GM20431 (cell line): ENCODE measurements around the gene OSER1.
"Not testable (repeated sequence)": the region's sequence is repeated elsewhere in the genome, so short reads cannot be mapped to it uniquely, and the experiment has no call there.

ENCODE experiments used
- in situ Hi-C: fragments of 300-500 bp; cut with MseI, MboI; formaldehyde crosslinking; loops from one replicate; pipeline ENCODE4 v1.15.0; 2020; ENCODE audit warnings: low sequenced_read_pairs; ENCODE audit not compliant: unreplicated experiment

OSER1 gene

DNA sequence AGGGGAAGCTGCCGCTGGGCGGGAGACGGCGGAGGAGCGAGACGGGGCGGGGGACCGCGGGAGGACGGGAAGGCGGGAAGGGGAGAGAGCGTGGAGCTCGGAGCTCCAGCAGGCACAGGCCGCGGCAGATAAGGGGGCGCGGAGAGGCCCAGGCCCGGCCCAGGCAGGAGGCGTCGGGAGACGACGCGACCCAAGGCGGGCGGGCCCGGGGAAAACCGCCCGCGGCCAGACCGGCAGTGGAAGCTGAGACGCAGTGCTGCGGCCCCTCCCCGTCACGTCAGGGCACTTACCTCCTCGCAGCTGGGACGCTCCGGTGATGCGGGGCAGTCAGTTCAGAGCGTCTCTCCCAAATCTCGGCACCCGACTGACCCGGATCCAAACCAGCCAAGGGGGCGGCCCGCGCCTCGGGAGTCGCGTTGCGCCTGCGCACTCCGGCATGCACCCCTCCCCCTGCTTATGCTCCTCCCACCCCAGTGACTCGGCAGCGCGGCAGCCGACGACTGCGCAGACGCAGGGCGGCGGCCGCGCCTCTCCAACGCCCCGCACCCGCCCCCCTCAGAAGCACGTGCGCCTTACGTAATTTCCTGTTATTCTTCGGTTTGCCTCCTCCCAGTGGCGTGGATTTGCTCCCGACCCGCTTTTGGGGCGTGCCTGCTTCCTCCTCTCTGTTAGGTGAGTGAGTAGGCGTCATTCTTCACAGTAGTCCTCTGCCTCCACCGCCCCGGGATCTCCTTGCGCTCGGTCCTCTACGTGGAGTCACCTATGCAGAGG is at the start of gene OSER1:
Gene OSER1 (minus strand): TSS at position 366 of the 771 bp plus-strand sequence. CDS start 3,814 bp downstream, outside the sequence.
- in situ Hi-C loops = no loop called here

GRCh38 chr20:44258226-44258890 is 47.8 kb upstream of the OSER1 start:
- in situ Hi-C loops = no loop called here

DNA sequence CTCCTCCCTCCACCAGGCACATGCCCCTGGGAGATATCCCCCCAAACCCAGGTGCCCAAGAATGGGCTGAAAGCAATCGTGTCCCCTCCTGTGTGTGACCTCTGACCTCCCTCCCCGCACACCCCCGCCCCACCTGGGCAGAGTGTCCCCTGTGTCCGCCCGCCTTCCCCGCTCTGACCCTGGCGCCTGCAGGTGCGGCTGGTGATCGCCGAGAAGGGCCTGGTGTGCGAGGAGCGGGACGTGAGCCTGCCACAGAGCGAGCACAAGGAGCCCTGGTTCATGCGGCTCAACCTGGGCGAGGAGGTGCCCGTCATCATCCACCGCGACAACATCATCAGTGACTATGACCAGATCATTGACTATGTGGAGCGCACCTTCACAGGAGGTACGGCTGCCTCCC is 46.4 kb upstream of the OSER1 start:
- in situ Hi-C loops = no loop called here

- in situ Hi-C loops = no loop called here
Measured at GRCh38 chr20:44255942-44256341, 45.4 kb upstream of the OSER1 start.

GRCh38 chr20:44254073-44254472 is 43.5 kb upstream of the OSER1 start:
- in situ Hi-C loops = no loop called here

DNA sequence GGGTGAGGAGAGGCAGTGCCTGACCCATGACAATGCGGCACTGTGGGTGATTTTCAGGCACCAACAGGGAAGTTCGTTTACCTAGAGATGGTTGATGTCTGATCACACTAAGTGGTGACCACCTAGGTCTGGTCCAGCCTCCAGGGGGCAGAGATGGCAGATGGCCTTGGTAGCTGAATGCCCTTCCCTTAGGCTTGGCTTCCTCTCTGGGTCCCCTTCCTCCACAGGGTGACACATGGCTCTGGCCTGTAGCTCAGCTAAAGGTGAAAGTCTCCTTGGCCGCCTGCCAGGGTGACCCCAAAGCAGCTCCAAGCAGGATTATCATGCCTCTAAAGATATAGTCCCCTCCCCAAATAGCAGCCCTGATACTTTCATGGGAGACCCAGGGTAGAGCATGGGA is 43.0 kb upstream of the OSER1 start:
- in situ Hi-C loops = no loop called here

GRCh38 chr20:44251284-44251683 is 40.7 kb upstream of the OSER1 start:
- in situ Hi-C loops = no loop called here

GRCh38 chr20:44248410-44248759 is 37.8 kb upstream of the OSER1 start:
- in situ Hi-C loops = no loop called here

DNA sequence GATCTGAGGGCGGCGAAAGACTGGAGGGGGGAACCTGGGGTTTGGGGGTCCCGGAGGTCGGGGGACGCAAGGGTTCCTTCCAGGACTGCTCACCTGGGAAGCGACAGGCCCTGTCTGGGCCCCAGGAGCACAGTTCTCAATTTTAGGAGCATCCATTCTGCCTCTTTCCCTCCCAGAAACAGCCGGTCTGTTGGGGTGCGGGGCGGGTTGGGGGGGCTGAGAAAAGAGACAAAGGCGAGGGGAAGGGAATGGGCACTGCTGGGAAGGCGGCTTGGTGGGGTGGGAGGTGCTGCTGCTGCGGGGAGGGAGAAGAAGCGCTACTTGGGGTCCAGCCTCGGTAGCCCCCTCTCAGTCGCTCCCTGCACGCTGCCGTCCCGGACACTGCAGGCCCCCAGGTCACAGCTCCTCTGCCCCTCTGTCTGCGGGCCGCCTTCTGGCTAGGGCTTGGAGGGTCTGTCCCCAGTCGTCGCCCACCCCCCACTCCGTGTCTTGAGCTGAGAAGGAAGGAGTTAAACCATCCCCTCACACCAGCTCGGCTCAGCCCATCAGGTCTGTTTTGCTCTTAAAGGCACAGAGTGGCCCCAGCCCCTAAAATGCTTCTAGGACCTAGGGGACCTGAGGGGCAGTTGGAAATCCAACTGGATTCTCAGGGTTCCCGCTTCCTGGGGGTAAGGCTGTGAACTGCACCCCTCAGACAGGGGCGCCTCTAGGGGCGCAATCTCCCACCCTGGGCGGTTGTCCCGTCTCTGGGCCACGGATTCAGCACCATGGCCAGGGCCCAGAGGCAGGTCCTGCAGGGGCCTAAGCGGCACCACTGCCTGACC is 37.2 kb upstream of the OSER1 start:
- in situ Hi-C loops = no loop called here

- in situ Hi-C loops = no loop called here
Measured at GRCh38 chr20:44247131-44247571, 36.6 kb upstream of the OSER1 start, which contains the start of gene GDAP1L1. GDAP1L1 (plus strand) TSS chr20:44247308; CDS start chr20:44247335, 27 bp downstream.

DNA sequence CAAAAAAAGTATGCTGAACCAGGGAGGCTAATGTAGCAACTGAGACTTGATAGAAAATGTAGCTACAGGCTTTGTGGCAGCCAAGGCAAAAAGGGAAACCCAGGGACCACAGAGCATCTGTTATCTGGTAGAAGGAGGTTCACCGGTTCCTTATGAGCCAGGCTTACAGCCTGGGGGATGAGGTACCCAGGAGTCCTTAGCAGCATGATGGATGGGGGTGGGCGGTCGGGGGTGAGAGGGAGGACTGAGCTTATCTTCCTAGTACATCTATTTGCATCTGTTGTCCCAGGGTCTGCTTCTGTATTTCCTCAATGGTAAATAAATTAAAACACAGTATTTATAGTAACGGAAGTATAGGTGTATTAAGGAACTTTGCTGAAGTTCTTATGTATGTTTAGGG is 35.4 kb upstream of the OSER1 start:
- in situ Hi-C loops = no loop called here

DNA sequence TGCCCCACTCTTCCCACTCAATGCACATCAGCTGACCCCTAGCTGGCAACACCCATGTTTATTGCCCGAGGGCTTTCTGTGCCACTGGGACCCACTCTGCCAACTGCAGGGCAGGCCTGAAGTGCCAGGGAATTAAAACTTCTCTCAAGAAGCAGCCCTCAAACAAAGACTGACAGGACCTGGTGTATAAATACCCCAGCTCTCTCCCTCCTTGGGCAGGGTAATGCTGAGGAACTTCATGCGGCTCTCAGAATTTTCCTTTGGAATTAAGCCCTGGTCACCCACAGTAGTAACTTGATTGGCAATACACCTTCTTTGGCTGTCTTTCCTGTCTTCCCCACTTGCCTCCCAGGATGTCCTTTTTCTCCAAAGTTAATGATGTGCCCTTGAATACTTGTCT is 31.2 kb upstream of the OSER1 start:
- in situ Hi-C loops = no loop called here

DNA sequence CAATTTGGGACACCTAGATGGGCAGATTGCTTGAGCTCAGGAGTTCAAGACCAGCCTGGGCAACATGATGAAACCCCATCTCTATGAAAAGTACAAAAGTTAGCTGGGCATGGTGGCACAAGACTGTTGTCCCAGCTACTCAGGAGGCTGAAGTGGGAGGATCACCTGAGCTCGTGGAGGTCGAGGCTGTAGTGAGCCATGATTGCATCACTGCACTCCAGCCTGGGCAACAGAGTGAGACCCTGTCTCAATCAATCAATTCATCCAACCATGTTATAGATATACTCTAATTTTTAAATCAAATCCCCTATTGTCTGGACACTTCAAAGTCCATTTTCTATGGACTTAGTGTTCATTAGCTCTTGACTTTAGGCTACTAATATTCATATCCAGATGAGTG is 26.3 kb upstream of the OSER1 start:
- in situ Hi-C loops = not testable (repeated sequence)

- in situ Hi-C loops = no loop called here
Measured at GRCh38 chr20:44235702-44236101, 25.1 kb upstream of the OSER1 start.

- in situ Hi-C loops = no loop called here
Measured at GRCh38 chr20:44234566-44235317, 24.2 kb upstream of the OSER1 start.

DNA sequence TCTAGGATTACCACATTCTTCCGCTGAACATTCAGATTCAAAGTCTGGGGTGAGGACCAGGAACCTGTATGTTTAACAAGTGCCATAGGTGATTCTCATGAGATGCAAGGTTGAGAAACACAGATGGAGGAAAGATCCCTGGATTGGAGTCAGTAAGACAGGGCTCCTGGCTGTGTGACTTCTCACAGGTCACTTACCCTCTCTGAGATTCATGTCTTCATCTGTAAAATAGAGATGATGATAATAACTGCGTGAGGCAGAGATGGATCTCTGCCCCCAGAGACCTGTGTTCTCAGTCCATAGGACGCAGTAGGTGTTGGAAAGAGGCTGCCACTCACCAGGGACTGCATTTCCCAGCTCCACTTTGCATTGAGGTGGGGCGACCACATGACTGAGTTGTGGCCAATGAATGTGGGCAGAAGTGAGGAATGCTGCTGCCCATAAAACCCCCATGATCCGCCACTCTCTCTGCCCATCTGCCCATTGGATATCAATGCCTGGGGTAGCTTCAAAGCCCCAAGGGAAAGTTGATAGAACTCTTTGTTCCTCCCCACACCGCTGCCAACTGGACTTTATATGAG is 23.0 kb upstream of the OSER1 start:
- in situ Hi-C loops = no loop called here

DNA sequence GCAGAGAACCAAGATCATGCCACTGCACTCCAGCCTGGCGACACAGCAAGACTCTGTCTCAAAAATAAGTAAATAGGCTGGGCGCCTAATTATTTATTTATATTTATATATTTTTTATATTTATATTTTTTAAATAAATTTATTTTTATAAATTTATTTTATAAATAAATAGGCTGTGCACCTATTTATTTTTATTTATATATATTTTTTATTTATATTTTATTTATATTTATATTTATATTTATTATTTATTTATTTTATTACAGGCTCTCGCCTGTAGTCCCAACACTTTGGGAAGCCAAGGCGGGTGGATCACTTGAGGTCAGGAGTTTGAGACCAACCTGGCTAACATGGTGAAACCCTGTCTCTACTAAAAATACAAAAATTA is 21.9 kb upstream of the OSER1 start:
- in situ Hi-C loops = not testable (repeated sequence)

DNA sequence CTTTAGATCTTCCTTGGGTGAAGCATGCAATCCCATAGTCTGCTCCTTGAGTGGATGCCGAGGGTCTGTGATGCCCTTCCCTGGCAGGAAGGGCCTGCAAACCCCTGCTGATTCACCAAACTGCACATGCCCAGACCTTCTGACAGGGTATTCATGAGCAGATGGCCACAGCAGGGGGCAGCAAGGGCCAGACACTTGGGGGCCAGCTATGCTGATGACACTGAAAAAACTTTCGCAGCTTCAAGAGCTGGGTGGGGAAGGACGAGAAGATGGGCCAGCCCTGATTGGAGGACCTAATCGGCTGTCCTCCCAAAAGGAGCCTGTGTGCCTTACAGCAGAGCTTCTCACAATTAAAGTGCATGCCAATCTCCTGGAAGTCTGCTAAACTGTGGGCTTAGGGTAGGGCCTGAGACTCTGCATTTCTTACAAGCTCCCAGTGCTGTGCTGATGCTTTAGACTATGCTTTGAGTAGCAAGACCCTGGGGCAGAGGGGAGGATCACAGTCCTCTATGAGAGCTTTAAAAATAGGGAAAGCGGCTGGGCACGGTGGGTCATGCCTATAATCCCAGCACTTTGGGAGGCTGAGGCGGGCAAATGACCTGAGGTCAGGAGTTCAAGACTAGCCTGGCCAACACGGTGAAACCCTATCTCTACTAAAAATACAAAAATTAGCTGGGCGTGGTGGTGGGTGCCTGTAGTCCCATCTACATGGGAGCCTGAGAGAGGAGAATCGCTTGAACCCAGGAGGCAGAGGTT is 21.3 kb upstream of the OSER1 start:
- in situ Hi-C loops = no loop called here

- in situ Hi-C loops = no loop called here
Measured at GRCh38 chr20:44231193-44231592, 20.6 kb upstream of the OSER1 start.
